HG03175 (cell line): Measurements from ENCODE around the gene ACOX3.

ENCODE experiments used
- ATAC-seq: cut with Tn5 transposase; IDR thresholded peaks from one replicate; pipeline ENCODE4 v1.9.1; 2021; ENCODE audit warnings: mild to moderate bottlenecking, moderate library complexity; ENCODE audit not compliant: unreplicated experiment

ACOX3 gene

GRCh38 chr4:8328456-8328855 lies 112.1 kb downstream of the ACOX3 start:
- no peak for ATAC-seq

GRCh38 chr4:8326206-8326605 lies 114.3 kb downstream of the ACOX3 start:
- no peak for ATAC-seq

- no peak for ATAC-seq
Observed at GRCh38 chr4:8325291-8325973, 115.1 kb downstream of the ACOX3 start.

DNA sequence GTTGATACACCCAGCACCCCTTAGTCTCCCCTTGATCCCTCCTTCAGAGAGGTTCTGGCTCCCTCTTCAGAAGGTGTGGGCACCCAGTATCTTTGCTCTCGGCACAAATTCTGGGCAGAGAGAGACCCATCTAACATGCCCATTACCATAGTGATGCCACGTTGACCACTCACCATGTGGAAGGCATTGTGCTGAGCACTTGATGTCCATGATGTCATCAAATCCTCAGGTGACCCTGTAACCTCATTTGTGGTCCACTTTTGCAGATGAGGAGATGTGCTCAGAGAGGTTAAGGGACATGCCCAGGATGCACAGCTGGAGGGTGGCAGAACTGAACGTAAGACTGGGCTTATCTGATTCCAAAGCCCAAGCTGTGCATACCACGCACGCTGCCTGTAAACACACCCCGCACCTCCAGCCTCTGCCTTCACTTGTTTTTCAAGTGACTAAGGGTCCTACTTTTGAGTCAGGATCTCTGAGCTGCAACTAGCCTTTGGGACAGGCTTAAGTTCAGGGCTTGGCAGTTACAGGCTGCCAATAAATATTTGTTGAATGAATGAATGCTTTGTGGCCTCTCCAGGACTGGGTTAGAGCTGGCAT lies 115.8 kb downstream of the ACOX3 start:
- ATAC-seq = no peak

- ATAC-seq = no peak
Observed at GRCh38 chr4:8323947-8324555, 116.5 kb downstream of the ACOX3 start.

- ATAC-seq = no peak
Observed at GRCh38 chr4:8322794-8323704, 117.5 kb downstream of the ACOX3 start.

- no peak for ATAC-seq
Observed at GRCh38 chr4:8321771-8322170, 118.8 kb downstream of the ACOX3 start.

GRCh38 chr4:8321220-8321619 lies 119.3 kb downstream of the ACOX3 start:
- ATAC-seq = no peak

GRCh38 chr4:8320386-8320750 lies 120.2 kb downstream of the ACOX3 start:
- no peak for ATAC-seq

DNA sequence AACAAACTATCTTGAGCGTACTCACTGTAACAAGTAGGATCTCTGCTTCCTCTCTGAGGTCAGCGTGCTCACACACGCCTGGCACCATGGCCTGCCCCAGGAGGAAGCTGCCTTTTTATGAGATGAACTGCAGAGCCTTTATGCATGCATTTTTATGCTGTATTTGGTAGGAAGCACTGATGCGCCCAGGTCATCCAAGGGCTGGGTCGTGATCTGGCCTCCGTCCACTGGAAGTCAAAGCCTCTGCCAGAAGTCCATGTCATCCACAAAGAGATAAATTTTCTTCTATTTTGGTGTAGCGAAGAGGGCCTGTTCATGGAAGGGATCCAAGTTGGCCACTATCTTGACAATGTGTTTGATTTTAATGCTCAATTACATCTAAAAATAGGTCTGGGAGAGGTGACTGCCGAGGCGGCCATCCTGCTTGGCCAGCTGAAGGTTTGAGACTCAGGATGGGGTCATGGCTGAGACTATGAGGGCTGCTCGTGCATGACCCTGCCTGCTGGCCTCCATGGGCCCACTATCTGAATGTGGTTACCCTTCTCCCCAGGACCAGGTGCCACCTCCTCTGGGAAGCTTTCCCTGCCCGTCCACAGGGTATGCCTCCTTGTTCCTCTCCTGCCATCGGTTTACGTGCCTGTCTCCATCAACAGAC lies 120.7 kb downstream of the ACOX3 start:
- ATAC-seq = no peak

DNA sequence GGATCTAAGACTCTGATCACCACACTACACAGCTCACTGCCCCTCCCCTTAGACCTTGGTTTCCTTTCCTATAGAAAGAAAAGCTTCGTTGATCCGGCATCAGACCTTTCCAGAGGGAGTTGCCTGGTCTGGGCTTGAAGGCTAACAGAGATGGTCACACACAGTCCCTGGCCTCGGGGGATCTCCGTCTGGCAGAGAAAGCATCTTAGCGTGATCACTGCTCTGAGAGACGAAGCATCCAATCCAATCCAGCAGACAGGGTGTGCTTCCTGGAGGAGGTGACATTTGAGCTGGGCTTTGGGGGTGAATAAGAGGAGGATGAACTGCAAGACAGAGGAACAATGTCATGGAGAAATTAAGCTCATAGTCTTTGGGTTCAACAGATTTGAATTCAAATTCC lies 121.5 kb downstream of the ACOX3 start:
- no peak for ATAC-seq

DNA sequence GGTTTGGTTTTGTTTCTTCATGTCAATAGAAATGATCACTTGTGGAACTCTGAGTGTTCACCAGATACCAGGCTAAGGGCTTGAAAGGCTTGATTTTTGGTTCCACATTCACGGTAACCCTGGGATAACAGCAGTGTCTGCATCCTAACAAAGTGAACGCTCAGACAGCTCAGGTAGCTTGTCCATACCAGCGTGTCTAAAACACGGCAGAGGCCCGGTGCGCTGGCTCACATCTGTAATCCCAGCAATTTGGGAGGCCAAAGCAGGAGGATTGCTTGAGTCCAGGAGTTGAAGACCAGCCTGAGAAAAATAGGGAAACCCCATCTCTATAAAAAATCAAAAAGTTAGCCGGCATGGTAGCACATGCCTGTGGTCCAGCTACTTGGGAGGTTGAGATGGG lies 122.0 kb downstream of the ACOX3 start:
- ATAC-seq = no peak

GRCh38 chr4:8317474-8317873 lies 123.0 kb downstream of the ACOX3 start:
- no peak for ATAC-seq

- ATAC-seq = no peak
Observed at GRCh38 chr4:8316911-8317351, 123.6 kb downstream of the ACOX3 start.
